ENCODE results near the gene FBXO45. TPM values are rescaled to one million over a fixed set of nuclear protein-coding genes. Genes with fewer than 3 reads are reported as not detected.

Gene FBXO45
- total RNA-seq, 1 experiment from 2014 or later, result 10.6 TPM

Small RNA genes within 50 kb of the gene (small RNA-seq; reads per million reads assigned to genes)
- 0.50 reads per million for gene RPS29P3

Other genes starting within 250 kb of the FBXO45 start
- gene TM4SF19, start 230.3 kb upstream of the FBXO45 start, total RNA-seq (2014; rRNA removed; shearing (Covaris generic)), result not detected in 2 replicates
- gene UBXN7, start 136.2 kb upstream of the FBXO45 start, total RNA-seq (2014; rRNA removed; shearing (Covaris generic)), result 7.0 and 9.3 TPM in 2 replicates
- gene RNF168, start 64.9 kb upstream of the FBXO45 start, total RNA-seq (2014; rRNA removed; shearing (Covaris generic)), result 19.4 and 19.5 TPM in 2 replicates
- gene SMCO1, start 53.3 kb upstream of the FBXO45 start, total RNA-seq (2014; rRNA removed; shearing (Covaris generic)), result not detected in 2 replicates
- 4.2 and 5.3 TPM in 2 replicates for gene WDR53, start 106 bp upstream of the FBXO45 start, total RNA-seq (2014; rRNA removed; shearing (Covaris generic))
- gene NRROS, start 71.0 kb downstream of the FBXO45 start, total RNA-seq (2014; rRNA removed; shearing (Covaris generic)), result not detected in 2 replicates
- 0.15 and 0.52 TPM in 2 replicates for gene CEP19, start 143.6 kb downstream of the FBXO45 start, total RNA-seq (2014; rRNA removed; shearing (Covaris generic))
- 16.7 and 19.7 TPM in 2 replicates for gene PIGX, start 143.7 kb downstream of the FBXO45 start, total RNA-seq (2014; rRNA removed; shearing (Covaris generic))
- 26.8 and 29.5 TPM in 2 replicates for gene PAK2, start 171.2 kb downstream of the FBXO45 start, total RNA-seq (2014; rRNA removed; shearing (Covaris generic))